SU-DHL-6 (cell line): Measurements from ENCODE around the gene PPP1R12A.

Experiments
- H2AFZ ChIP-seq: fragments of 200-600 bp; sonication (generic); 2 replicates; pipeline ENCODE4 v1.6.1; 2014; ENCODE audit warnings: low read depth, mild to moderate bottlenecking, moderate library complexity, mixed read lengths, antibody characterized with exemption, low read length; ENCODE audit not compliant: severe bottlenecking
- H3F3A ChIP-seq: fragments of 200-600 bp; shearing (Covaris generic); 2 replicates; pipeline ENCODE4 v1.6.0; 2016; ENCODE audit warnings: antibody characterized with exemption, mild to moderate bottlenecking; ENCODE audit not compliant: insufficient read depth
- H3K27ac ChIP-seq: fragments of 200-600 bp; sonication (generic); 2 replicates; pipeline ENCODE4 v1.5.1; 2016; ENCODE audit warnings: low read depth, mild to moderate bottlenecking, low read length, moderate library complexity, mixed read lengths
- H3K27me3 ChIP-seq: fragments of 200-600 bp; sonication (generic), shearing (Covaris generic); 2 replicates; pipeline ENCODE4 v1.6.0; 2014; ENCODE audit warnings: mild to moderate bottlenecking, low read length
- H3K36me3 ChIP-seq: fragments of 200-600 bp; sonication (generic); 2 replicates; pipeline ENCODE4 v1.6.1; 2014; ENCODE audit warnings: mild to moderate bottlenecking, low read length, mixed read lengths
- H3K4me2 ChIP-seq: fragments of 300-600, 200-600 bp; shearing (Covaris generic), sonication (generic); 2 replicates; pipeline ENCODE4 v1.6.0; 2014; ENCODE audit warnings: low read length, low read depth, mild to moderate bottlenecking; ENCODE audit not compliant: poor library complexity, severe bottlenecking
- H3K4me3 ChIP-seq: fragments of 200-600 bp; sonication (generic); 2 replicates; pipeline ENCODE4 v1.5.1; 2014; ENCODE audit warnings: antibody characterized with exemption, low read length, mild to moderate bottlenecking, mixed read lengths; ENCODE audit not compliant: insufficient read depth, poor library complexity, severe bottlenecking
- H3K79me2 ChIP-seq: fragments of 200-600 bp; sonication (generic); 2 replicates; pipeline ENCODE4 v1.6.1; 2014; ENCODE audit warnings: mild to moderate bottlenecking, low read length, moderate library complexity; ENCODE audit not compliant: insufficient read depth
- H3K9ac ChIP-seq: fragments of 200-600 bp; sonication (generic); 2 replicates; pipeline ENCODE4 v1.7.0; 2014; ENCODE audit warnings: mild to moderate bottlenecking, low read length
- H3K9me2 ChIP-seq: fragments of 200-600 bp; sonication (generic); replicated peaks from 2 replicates; pipeline ENCODE4 v1.6.1; 2014; ENCODE audit warnings: low read length; ENCODE audit not compliant: insufficient read depth
- H3K9me3 ChIP-seq: fragments of 200-600 bp; sonication (generic); 2 replicates; pipeline ENCODE4 v1.6.1; 2014; ENCODE audit warnings: low read length, mixed read lengths; ENCODE audit not compliant: insufficient read depth
- H4K20me1 ChIP-seq: fragments of 200-600 bp; sonication (generic); 2 replicates; pipeline ENCODE4 v1.6.1; 2014; ENCODE audit warnings: low read depth, mild to moderate bottlenecking, antibody characterized with exemption, low read length, moderate library complexity, mixed read lengths
- EZH2phosphoT487 ChIP-seq: fragments of 200-600 bp; sonication (generic), shearing (Covaris generic); conservative IDR thresholded peaks from 2 replicates; pipeline ENCODE4 v1.6.1; 2018; ENCODE audit warnings: mild to moderate bottlenecking, antibody characterized with exemption, low read length, moderate library complexity, mixed read lengths
- TF ChIP-seq, protein P1 (sequence below): fragments of 200-600 bp; sonication (generic); IDR thresholded peaks from one replicate; pipeline ENCODE4 v1.5.1; 2017; ENCODE audit warnings: antibody characterized with exemption, mild to moderate bottlenecking, low read length, moderate library complexity; ENCODE audit not compliant: insufficient read depth, poor library complexity, severe bottlenecking

PPP1R12A gene

DNA sequence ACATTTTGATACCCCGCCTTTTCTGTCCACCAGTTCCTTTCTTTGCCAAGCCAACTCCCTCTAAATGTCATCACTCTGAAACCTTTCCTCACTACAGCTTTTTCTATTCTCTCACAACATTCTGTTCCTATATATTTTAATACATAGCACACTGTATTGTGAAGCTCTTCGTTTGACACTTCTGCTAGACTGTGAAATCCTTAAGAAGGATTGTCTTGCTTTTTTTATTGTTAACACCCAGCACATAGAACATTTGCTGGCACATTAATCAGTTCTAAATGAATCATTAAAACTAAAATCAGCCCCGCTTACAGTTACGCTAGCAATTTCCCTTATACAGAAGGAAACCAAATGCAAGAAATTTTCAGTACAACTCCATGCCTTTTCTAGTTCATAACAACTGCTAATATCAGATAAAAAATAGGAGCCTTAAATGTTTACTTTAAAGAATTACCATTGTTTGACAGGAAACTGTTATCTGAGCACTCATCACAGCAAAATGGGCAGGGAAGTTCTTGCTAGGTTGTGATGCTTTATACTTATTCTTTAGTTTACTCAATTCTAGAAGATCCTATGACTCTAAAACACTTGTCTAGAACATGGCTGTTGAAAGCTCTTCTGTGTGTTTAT lies 93.5 kb downstream of the PPP1R12A start:
- peaks cover 22% of the 10 kb centered on the region for H3K79me2 ChIP-seq
- no peak overlapping the region for H3K4me3 ChIP-seq
- no peak for TF ChIP-seq EZH2phosphoT487
- TF ChIP-seq, protein P1, sequence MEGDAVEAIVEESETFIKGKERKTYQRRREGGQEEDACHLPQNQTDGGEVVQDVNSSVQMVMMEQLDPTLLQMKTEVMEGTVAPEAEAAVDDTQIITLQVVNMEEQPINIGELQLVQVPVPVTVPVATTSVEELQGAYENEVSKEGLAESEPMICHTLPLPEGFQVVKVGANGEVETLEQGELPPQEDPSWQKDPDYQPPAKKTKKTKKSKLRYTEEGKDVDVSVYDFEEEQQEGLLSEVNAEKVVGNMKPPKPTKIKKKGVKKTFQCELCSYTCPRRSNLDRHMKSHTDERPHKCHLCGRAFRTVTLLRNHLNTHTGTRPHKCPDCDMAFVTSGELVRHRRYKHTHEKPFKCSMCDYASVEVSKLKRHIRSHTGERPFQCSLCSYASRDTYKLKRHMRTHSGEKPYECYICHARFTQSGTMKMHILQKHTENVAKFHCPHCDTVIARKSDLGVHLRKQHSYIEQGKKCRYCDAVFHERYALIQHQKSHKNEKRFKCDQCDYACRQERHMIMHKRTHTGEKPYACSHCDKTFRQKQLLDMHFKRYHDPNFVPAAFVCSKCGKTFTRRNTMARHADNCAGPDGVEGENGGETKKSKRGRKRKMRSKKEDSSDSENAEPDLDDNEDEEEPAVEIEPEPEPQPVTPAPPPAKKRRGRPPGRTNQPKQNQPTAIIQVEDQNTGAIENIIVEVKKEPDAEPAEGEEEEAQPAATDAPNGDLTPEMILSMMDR, result no peak
- H3K27me3 ChIP-seq, result no peaks in the 10 kb centered on the region
- H3K36me3 ChIP-seq, result peaks cover 51% of the 10 kb centered on the region
- no peak overlapping the region for H2AFZ ChIP-seq
- peaks cover 15% of the 10 kb centered on the region for H3K9me3 ChIP-seq
- no peak overlapping the region for H3K4me2 ChIP-seq
- H3K9ac ChIP-seq, result no peak overlapping the region
- H3F3A ChIP-seq, result no peaks in the 10 kb centered on the region
- H3K27ac ChIP-seq, result no peak overlapping the region
- no peaks in the 10 kb centered on the region for H3K9me2 ChIP-seq
- H4K20me1 ChIP-seq, result no peaks in the 10 kb centered on the region

DNA sequence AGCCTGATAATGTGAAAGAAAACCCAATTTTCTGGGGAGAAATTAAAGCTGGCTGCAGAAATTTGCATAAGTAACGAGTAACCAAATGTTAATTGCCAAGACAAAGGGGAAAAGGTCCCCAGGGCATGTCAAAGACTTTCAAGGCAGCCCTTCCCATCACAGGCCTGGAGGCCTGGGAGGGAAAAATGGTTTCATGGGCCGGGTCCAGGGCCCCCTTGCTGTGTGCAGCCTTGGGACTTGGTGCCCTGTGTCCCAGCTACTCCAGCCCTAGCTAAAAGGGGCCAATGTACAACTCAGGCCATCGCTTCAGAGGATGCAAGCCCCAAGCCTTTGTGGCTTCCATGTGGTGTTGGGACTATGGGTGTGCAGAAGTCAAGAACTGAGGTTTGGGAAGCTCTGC lies 96.5 kb downstream of the PPP1R12A start:
- no peak overlapping the region for H3K27ac ChIP-seq
- H4K20me1 ChIP-seq, result no peaks in the 10 kb centered on the region
- no peaks in the 10 kb centered on the region for H3K27me3 ChIP-seq
- no peak overlapping the region for H2AFZ ChIP-seq
- H3K79me2 ChIP-seq, result peaks cover 24% of the 10 kb centered on the region
- no peak overlapping the region for H3K9ac ChIP-seq
- H3K9me2 ChIP-seq, result no peaks in the 10 kb centered on the region
- no peak overlapping the region for H3K4me3 ChIP-seq
- H3K4me2 ChIP-seq, result no peak overlapping the region
- no peaks in the 10 kb centered on the region for H3F3A ChIP-seq
- peaks cover 36% of the 10 kb centered on the region for H3K36me3 ChIP-seq
- H3K9me3 ChIP-seq, result peaks cover 15% of the 10 kb centered on the region
- TF ChIP-seq EZH2phosphoT487, result no peak
- TF ChIP-seq, protein P1, result no peak

DNA sequence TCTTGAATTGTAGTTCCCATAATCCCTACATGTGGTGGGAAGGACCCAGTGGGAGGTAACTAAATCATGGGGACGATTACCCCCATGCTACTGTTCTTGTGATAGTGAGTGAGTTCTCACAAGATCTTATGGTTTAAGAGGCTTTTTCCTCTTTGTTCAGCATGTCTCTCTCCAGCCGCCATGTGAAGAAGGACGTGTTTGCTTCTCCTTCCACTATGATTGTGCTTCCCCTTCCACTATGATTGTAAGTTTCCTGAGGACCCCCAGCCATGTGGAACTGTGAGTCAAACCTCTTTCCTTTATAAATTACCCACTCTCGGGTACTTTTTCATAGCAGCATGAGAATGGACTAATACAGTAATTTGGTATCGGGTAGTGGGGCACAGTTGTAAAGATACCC lies 97.3 kb downstream of the PPP1R12A start:
- Histone ChIP-seq H2AFZ (no peak overlapping the region), H3K9me3 (peaks cover 15% of the 10 kb centered on the region), H3F3A (no peaks in the 10 kb centered on the region), H3K79me2 (peaks cover 30% of the 10 kb centered on the region), H3K36me3 (peaks cover 34% of the 10 kb centered on the region), H3K4me2 (no peak overlapping the region), H3K27ac (no peak overlapping the region), H3K9me2 (no peaks in the 10 kb centered on the region), H3K9ac (no peak overlapping the region), H3K4me3 (no peak overlapping the region), H4K20me1 (no peaks in the 10 kb centered on the region), H3K27me3 (no peaks in the 10 kb centered on the region)
- TF ChIP-seq, protein P1, result no peak
- no peak for TF ChIP-seq EZH2phosphoT487
